Hepatocyte (in vitro differentiated cells): ENCODE results near the gene MAB21L1.

Experiments
- CTCF ChIP-seq: fragments of 200-600 bp; sonication (generic); IDR thresholded peaks from 2 replicates; pipeline ENCODE4 v1.5.1; 2016; ENCODE audit warnings: antibody characterized with exemption, mild to moderate bottlenecking; ENCODE audit not compliant: poor library complexity
- EZH2phosphoT487 ChIP-seq: fragments of 200-600 bp; sonication (generic); IDR thresholded peaks from one replicate; pipeline ENCODE4 v1.6.1; 2018; ENCODE audit warnings: antibody characterized with exemption, mild to moderate bottlenecking, low read depth, moderate library complexity; ENCODE audit not compliant: unreplicated experiment, severe bottlenecking

GRCh38 chr13:35514061-35514477 lies 37.6 kb upstream of the MAB21L1 start:
- no peak for TF ChIP-seq CTCF
- no peak for TF ChIP-seq EZH2phosphoT487
